Ascending aorta (tissue), 2 donors: Measurements from ENCODE around the gene GCLC. TPM values are rescaled to one million over a fixed set of nuclear protein-coding genes. Genes with fewer than 3 reads are reported as not detected.

Source experiments
- DNase-seq, 2 donors: peaks; one replicate each; pipeline ENCODE4 v3.0.0-alpha.2; 2019; ENCODE audit warnings: low spot score in 2 of 2
- H3K27ac ChIP-seq, 2 donors: fragments of 200-600 bp; sonication (generic); one replicate each; pipeline ENCODE4 v1.5.1; 2016 to 2017; ENCODE audit warnings: mild to moderate bottlenecking in 1 of 2
- H3K27me3 ChIP-seq: fragments of 200-600 bp; sonication (generic); one replicate; pipeline ENCODE4 v1.5.1; 2017
- H3K36me3 ChIP-seq, 2 donors: fragments of 200-600 bp; sonication (generic); one replicate each; pipeline ENCODE4 v1.5.1; 2016
- H3K4me1 ChIP-seq, 2 donors: fragments of 200-600 bp; sonication (generic); one replicate each; pipeline ENCODE4 v1.5.1; 2016 to 2017; ENCODE audit warnings: mild to moderate bottlenecking in 1 of 2
- H3K4me3 ChIP-seq, 2 donors: fragments of 200-600 bp; sonication (generic); one replicate each; pipeline ENCODE4 v1.5.1; 2016 to 2017; ENCODE audit warnings: mild to moderate bottlenecking in 1 of 2
- H3K9me3 ChIP-seq, 2 donors: fragments of 200-600 bp; sonication (generic); one replicate each; pipeline ENCODE4 v1.5.1; 2016
- intact Hi-C: fragments of 100-400 bp; cut with DNase I; formaldehyde crosslinking; loops from one replicate; pipeline ENCODE4 v1.15.1; 2023
- total RNA-seq: library from RNA; depleted of rRNA; stranded (reverse); fragments of >200 nt; gene quantifications from one replicate; pipeline ENCODE4 v1.1.0, GENCODE V29; 2016
- TF ChIP-seq, protein P1 (sequence below), 3 experiments: fragments of 200-600 bp in 2 of 3; fragments of 450-650 bp in 1 of 3; sonication (generic) in 2 of 3; IDR thresholded peaks; one replicate each; pipeline ENCODE4 v1.5.1; 2016 to 2019; ENCODE audit warnings: antibody characterized with exemption in 3 of 3, mild to moderate bottlenecking in 1 of 3, moderate library complexity in 1 of 3

The GCLC gene
- total RNA-seq, 1 donor from 2014 or later = 54.9 TPM

DNA sequence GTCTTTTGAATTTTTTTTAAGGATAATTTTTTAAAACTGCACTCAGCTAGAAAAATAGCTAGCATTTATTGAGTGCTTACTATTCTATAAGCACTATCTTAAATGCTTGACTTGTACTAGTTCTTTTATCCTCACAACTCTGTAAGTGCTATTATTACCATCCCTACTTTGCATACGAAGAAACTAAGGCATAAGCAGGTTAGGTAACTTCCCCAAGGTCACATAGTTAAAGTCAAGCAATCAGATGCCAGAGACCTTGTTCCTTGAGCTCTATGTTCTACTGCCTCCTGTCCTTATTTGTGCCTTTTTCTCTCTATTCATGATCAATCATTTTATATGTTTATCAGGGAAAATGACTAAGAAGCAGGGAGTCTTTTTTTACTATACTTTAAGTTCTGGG is 65.0 kb downstream of the GCLC start:
- Histone ChIP-seq H3K27me3 (no peaks in the 10 kb centered on the region), H3K27ac (no peak overlapping the region), H3K36me3 (no peaks in the 10 kb centered on the region), H3K4me1 (peaks cover 0 to under 1% of the 10 kb centered on the region in 2 donors), H3K9me3 (no peaks in the 10 kb centered on the region), H3K4me3 (no peak overlapping the region)
- TF ChIP-seq, protein P1, sequence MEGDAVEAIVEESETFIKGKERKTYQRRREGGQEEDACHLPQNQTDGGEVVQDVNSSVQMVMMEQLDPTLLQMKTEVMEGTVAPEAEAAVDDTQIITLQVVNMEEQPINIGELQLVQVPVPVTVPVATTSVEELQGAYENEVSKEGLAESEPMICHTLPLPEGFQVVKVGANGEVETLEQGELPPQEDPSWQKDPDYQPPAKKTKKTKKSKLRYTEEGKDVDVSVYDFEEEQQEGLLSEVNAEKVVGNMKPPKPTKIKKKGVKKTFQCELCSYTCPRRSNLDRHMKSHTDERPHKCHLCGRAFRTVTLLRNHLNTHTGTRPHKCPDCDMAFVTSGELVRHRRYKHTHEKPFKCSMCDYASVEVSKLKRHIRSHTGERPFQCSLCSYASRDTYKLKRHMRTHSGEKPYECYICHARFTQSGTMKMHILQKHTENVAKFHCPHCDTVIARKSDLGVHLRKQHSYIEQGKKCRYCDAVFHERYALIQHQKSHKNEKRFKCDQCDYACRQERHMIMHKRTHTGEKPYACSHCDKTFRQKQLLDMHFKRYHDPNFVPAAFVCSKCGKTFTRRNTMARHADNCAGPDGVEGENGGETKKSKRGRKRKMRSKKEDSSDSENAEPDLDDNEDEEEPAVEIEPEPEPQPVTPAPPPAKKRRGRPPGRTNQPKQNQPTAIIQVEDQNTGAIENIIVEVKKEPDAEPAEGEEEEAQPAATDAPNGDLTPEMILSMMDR (IDR thresholded peaks at IDR 0.05) = no peak
- intact Hi-C loops = no loop called here
- DNase-seq = no peak

DNA sequence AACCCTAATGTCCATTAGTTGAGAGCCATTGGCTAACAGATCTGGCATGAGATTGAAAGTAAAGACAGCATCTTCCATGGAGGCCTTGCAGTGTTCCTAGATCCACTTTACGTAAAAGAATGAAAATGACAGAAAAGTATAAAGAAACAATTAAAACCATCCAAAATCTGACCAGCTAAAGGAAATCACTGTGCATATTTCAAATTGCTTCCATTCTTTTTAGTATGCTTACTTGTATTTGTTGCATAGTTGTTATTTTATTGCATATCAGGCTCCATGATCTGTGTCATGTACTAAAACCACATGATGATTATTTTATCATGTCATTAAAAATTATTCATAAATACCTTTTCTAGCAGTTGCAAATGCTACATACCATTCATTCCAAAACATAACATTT is 67.9 kb downstream of the GCLC start:
- intact Hi-C loops = no loop called here
- no peaks in the 10 kb centered on the region for H3K36me3 ChIP-seq
- H3K4me1 ChIP-seq = no peaks in the 10 kb centered on the region
- H3K4me3 ChIP-seq = no peak overlapping the region
- TF ChIP-seq, protein P1 (IDR thresholded peaks at IDR 0.05) = no peak
- H3K9me3 ChIP-seq = no peaks in the 10 kb centered on the region
- H3K27ac ChIP-seq = no peak overlapping the region
- DNase-seq = no peak
- H3K27me3 ChIP-seq = no peaks in the 10 kb centered on the region

GRCh38 chr6:53474010-53474409 is 70.9 kb downstream of the GCLC start:
- DNase-seq = no peak
- no peak overlapping the region for H3K4me3 ChIP-seq
- intact Hi-C loops = no loop called here
- TF ChIP-seq, protein P1 (IDR thresholded peaks at IDR 0.05) = no peak
- no peaks in the 10 kb centered on the region for H3K9me3 ChIP-seq
- H3K4me1 ChIP-seq = no peaks in the 10 kb centered on the region
- no peaks in the 10 kb centered on the region for H3K36me3 ChIP-seq
- no peaks in the 10 kb centered on the region for H3K27me3 ChIP-seq
- no peak overlapping the region for H3K27ac ChIP-seq

- Histone ChIP-seq H3K9me3 (no peaks in the 10 kb centered on the region), H3K4me1 (no peaks in the 10 kb centered on the region), H3K27ac (no peak overlapping the region), H3K27me3 (no peaks in the 10 kb centered on the region), H3K4me3 (no peak overlapping the region), H3K36me3 (no peaks in the 10 kb centered on the region)
- intact Hi-C loops = no loop called here
- TF ChIP-seq, protein P1 (IDR thresholded peaks at IDR 0.05) = no peak
- no peak for DNase-seq
Observed at GRCh38 chr6:53469163-53469562, 75.7 kb downstream of the GCLC start.

GRCh38 chr6:53466257-53466656 is 78.6 kb downstream of the GCLC start:
- Histone ChIP-seq H3K4me1 (no peaks in the 10 kb centered on the region), H3K27ac (no peak overlapping the region), H3K9me3 (no peaks in the 10 kb centered on the region), H3K27me3 (no peaks in the 10 kb centered on the region), H3K36me3 (no peaks in the 10 kb centered on the region), H3K4me3 (no peak overlapping the region)
- TF ChIP-seq, protein P1 (IDR thresholded peaks at IDR 0.05) = no peak
- intact Hi-C loops = no loop called here
- DNase-seq = no peak

- H3K4me1 ChIP-seq = no peaks in the 10 kb centered on the region
- no peaks in the 10 kb centered on the region for H3K36me3 ChIP-seq
- DNase-seq = no peak
- H3K4me3 ChIP-seq = no peak overlapping the region
- intact Hi-C loops = no loop called here
- no peak overlapping the region for H3K27ac ChIP-seq
- TF ChIP-seq, protein P1 (IDR thresholded peaks at IDR 0.05) = no peak
- H3K9me3 ChIP-seq = no peaks in the 10 kb centered on the region
- H3K27me3 ChIP-seq = no peaks in the 10 kb centered on the region
Observed at GRCh38 chr6:53465732-53466131, 79.2 kb downstream of the GCLC start.
